K562 (cell line): Measurements from ENCODE around the gene SPCS2. TPM values are rescaled to one million over a fixed set of nuclear protein-coding genes. Genes with fewer than 3 reads are reported as not detected.

Experiments used
- ATAC-seq: fragments of 200-7000 bp; cut with Tn5 transposase; 3 replicates; pipeline ENCODE4 v1.9.1; 2020; ENCODE audit warnings: moderate library complexity
- BruUV-seq: library from RNA; stranded (reverse); fragments of 400-500 nt; replicated peaks from 2 replicates; lab custom pipeline; 2021; lab: Mats Ljungman, UMichigan
- CTCF ChIA-PET: fragments of 300-600 bp; formaldehyde crosslinking; extraction: SDS; loops from one replicate; lab custom pipeline; 2021; ENCODE audit warnings: low intra/inter-chr PET ratio; lab: Yijun Ruan, JAX
- POLR2A ChIA-PET: fragments of 300-600, 350-650 bp; sonication (Branson Sonifier 250); formaldehyde crosslinking; extraction: SDS; loops from one replicate; lab custom pipeline; 2021; ENCODE audit warnings: antibody characterized with exemption, inconsistent platforms; lab: Yijun Ruan, JAX
- DNase-seq, 4 experiments: peaks; one replicate each; pipeline versions ENCODE4 v3.0.0 to v3.0.0-alpha.2; 2011 to 2018; ENCODE audit warnings: low spot score in 3 of 4, mixed read lengths in 3 of 4; ENCODE audit errors: extremely low read depth in 1 of 4
- FAIRE-seq: peaks from 2 replicates; lab custom pipeline; 2011; peaks lifted over from hg19 to GRCh38; lab: Jason Lieb, UNC
- H2AFZ ChIP-seq: 2 replicates; pipeline ENCODE4 v1.6.0; 2011; ENCODE audit warnings: low read depth, low read length, control low read depth, inconsistent platforms
- H3K27ac ChIP-seq: fragments of 200-600 bp; 3 replicates; pipeline ENCODE4 v1.8.0; 2011; ENCODE audit warnings: low read depth, mild to moderate bottlenecking, control low read depth, inconsistent platforms, low read length, moderate library complexity, mixed read lengths; ENCODE audit errors: extremely low read depth
- H3K27me3 ChIP-seq, 2 experiments: fragments of 300-600 bp in 1 of 2; 2 replicates in 1 of 2; 3 replicates in 1 of 2; pipeline versions ENCODE4 v1.6.0 to v1.8.0; 2011; ENCODE audit warnings: inconsistent platforms in 2 of 2, low read length in 2 of 2, mild to moderate bottlenecking in 1 of 2, mixed read lengths in 1 of 2, moderate library complexity in 1 of 2; ENCODE audit not compliant: control insufficient read depth in 2 of 2, insufficient read depth in 2 of 2
- H3K36me3 ChIP-seq: fragments of 300-600 bp; 3 replicates; pipeline ENCODE4 v1.8.0; 2011; ENCODE audit warnings: mild to moderate bottlenecking, low read length, inconsistent platforms; ENCODE audit not compliant: control insufficient read depth, insufficient read depth
- H3K4me1 ChIP-seq, 2 experiments: fragments of 200-600 bp in 1 of 2; replicated peaks in 1 of 2; 2 replicates in 1 of 2; 3 replicates in 1 of 2; pipeline versions ENCODE4 v1.5.1 to v1.8.0; 2011; ENCODE audit warnings: inconsistent platforms in 2 of 2, low read length in 2 of 2, mild to moderate bottlenecking in 1 of 2, mixed read lengths in 1 of 2, moderate library complexity in 1 of 2; ENCODE audit not compliant: control insufficient read depth in 2 of 2, insufficient read depth in 2 of 2
- H3K4me2 ChIP-seq: 2 replicates; pipeline ENCODE4 v1.6.1; 2011; ENCODE audit warnings: low read length, control low read depth, inconsistent platforms, mixed read lengths; ENCODE audit not compliant: insufficient read depth
- H3K4me3 ChIP-seq: fragments of 200-600 bp; sonication (generic), shearing (Covaris generic); 2 replicates; pipeline ENCODE4 v1.5.1; 2016; ENCODE audit warnings: control low read depth, inconsistent platforms
- H3K79me2 ChIP-seq: fragments of 200-600 bp; 3 replicates; pipeline ENCODE4 v1.8.0; 2011; ENCODE audit warnings: low read length, inconsistent platforms; ENCODE audit not compliant: control insufficient read depth, insufficient read depth
- H3K9ac ChIP-seq, 2 experiments: 2 replicates each; pipeline versions ENCODE4 v1.6.0 to v1.6.1; 2011; ENCODE audit warnings: low read depth in 2 of 2, low read length in 2 of 2, control low read depth in 1 of 2, inconsistent platforms in 1 of 2, mild to moderate bottlenecking in 1 of 2, mixed read lengths in 1 of 2; ENCODE audit not compliant: insufficient read depth in 1 of 2
- H3K9me1 ChIP-seq: one replicate; pipeline ENCODE4 v1.6.0; 2011; ENCODE audit warnings: inconsistent platforms, mild to moderate bottlenecking, low read length, moderate library complexity; ENCODE audit not compliant: control insufficient read depth, insufficient read depth
- H3K9me3 ChIP-seq: replicated peaks from 2 replicates; pipeline ENCODE4 v1.5.1; 2011; ENCODE audit warnings: low read depth, low read length, inconsistent platforms; ENCODE audit not compliant: control insufficient read depth, insufficient read depth
- H4K20me1 ChIP-seq: replicated peaks from 2 replicates; pipeline ENCODE4 v1.6.1; 2011; ENCODE audit warnings: low read length, inconsistent platforms, mixed read lengths; ENCODE audit not compliant: control insufficient read depth, insufficient read depth
- BRCA1 ChIP-seq, 2 experiments: fragments of 450-650 bp in 1 of 2; sonication (generic) in 1 of 2; formaldehyde crosslinking in 1 of 2; IDR thresholded peaks; 2 replicates each; pipeline versions ENCODE4 v1.5.0 to v1.6.1; 2017 to 2020; ENCODE audit warnings: mild to moderate bottlenecking in 1 of 2, missing genetic modification reagents in 1 of 2
- CBFA2T2 ChIP-seq: fragments of 450-650 bp; conservative IDR thresholded peaks from 2 replicates; pipeline ENCODE4 v1.6.1; 2017; ENCODE audit warnings: mild to moderate bottlenecking
- CBFA2T3 ChIP-seq: fragments of 450-650 bp; IDR thresholded peaks from 2 replicates; pipeline ENCODE4 v1.6.1; 2017
- DMBX1 ChIP-seq: fragments of 250-450 bp; sonication (Bioruptor Pico); IDR thresholded peaks from 2 replicates; pipeline ENCODE4 v1.8.0; 2022; ENCODE audit warnings: inconsistent platforms, mild to moderate bottlenecking, moderate library complexity, borderline replicate concordance
- HDAC6 ChIP-seq: IDR thresholded peaks from 2 replicates; pipeline ENCODE4 v1.6.1; 2012; ENCODE audit warnings: low read depth, mild to moderate bottlenecking, control low read depth, inconsistent platforms, low read length, moderate library complexity
- JUN ChIP-seq, 2 experiments: sonication (generic) in 1 of 2; formaldehyde crosslinking in 1 of 2; IDR thresholded peaks; 2 replicates each; pipeline versions ENCODE4 v1.6.1 to v1.8.0; 2012 to 2022; ENCODE audit warnings: borderline replicate concordance in 2 of 2, mild to moderate bottlenecking in 2 of 2, improper control_type of control experiment in 1 of 2, low read depth in 1 of 2, low read length in 1 of 2, missing genetic modification reagents in 1 of 2
- MAFG ChIP-seq: fragments of 450-650 bp; conservative IDR thresholded peaks from 2 replicates; pipeline ENCODE4 v1.6.1; 2016; ENCODE audit warnings: missing genetic modification characterization, missing compliant biosample characterization
- MNT ChIP-seq, 2 experiments: fragments of 450-650 bp; conservative IDR thresholded peaks; 2 replicates each; pipeline ENCODE4 v1.6.1; 2017; ENCODE audit warnings: mild to moderate bottlenecking in 2 of 2, moderate library complexity in 2 of 2
- PHF20 ChIP-seq: fragments of 450-650 bp; IDR thresholded peaks from 2 replicates; pipeline ENCODE4 v1.6.1; 2018; ENCODE audit not compliant: partially characterized antibody
- PKNOX1 ChIP-seq: fragments of 450-650 bp; IDR thresholded peaks from 2 replicates; pipeline ENCODE4 v1.6.1; 2016
- RB1 ChIP-seq: fragments of 450-650 bp; IDR thresholded peaks from 2 replicates; pipeline ENCODE4 v1.6.1; 2017; ENCODE audit warnings: low read depth, mild to moderate bottlenecking
- SAFB ChIP-seq: fragments of 200-400 bp; formaldehyde crosslinking; IDR thresholded peaks from 2 replicates; pipeline ENCODE4 v1.6.1; 2017; ENCODE audit warnings: low read depth, low read length, borderline replicate concordance
- ZNF316 ChIP-seq: fragments of 450-650 bp; IDR thresholded peaks from 2 replicates; pipeline ENCODE4 v1.6.1; 2016
- WGBS: fragments of 100-300 bp; shearing (Covaris generic); methylation state at CpG from one replicate; pipeline ENCODE4 v1.1.6; 2016; ENCODE audit warnings: low coverage, mixed read lengths; ENCODE audit not compliant: insufficient coverage; ENCODE audit errors: missing lambda C conversion rate; 5-methylcytosine and 5-hydroxymethylcytosine counted together
- in situ Hi-C: fragments of 300-500 bp; cut with MboI; formaldehyde crosslinking; loops from 4 replicates; pipeline ENCODE4 v1.15.0; 2018; ENCODE audit warnings: inconsistent platforms, mixed read lengths
- intact Hi-C: fragments of 100-400 bp; cut with micrococcal nuclease; formaldehyde crosslinking; loops from 2 replicates; pipeline ENCODE4 v1.14.2; 2022
- polyA plus RNA-seq, 8 experiments: library from polyadenylated mRNA; depleted of rRNA in 4 of 8; stranded (reverse) in 5 of 8; unstranded in 3 of 8; fragments of >200 nt; fragmentation: Nextera tagmentation in 2 of 8; fragmentation: Illumina TruSeq in 1 of 8; extraction: Ambion mirVana in 2 of 8; extraction: Trizol in 1 of 8; gene quantifications; 2 replicates each; pipeline versions ENCODE4 v1.2.1 to v1.2.3, GENCODE V29; 2011 to 2014; ENCODE audit warnings: inconsistent platforms in 1 of 8, missing spikeins in 1 of 8
- total RNA-seq, 7 experiments: library from RNA; depleted of rRNA in 6 of 7; stranded (reverse); fragments of >200 nt in 6 of 7; fragmentation: Illumina TruSeq in 2 of 7; extraction: Trizol in 2 of 7; gene quantifications; 2 replicates each; pipeline versions ENCODE4 v1.2.1 to v1.2.3, GENCODE V29; 2011 to 2021; ENCODE audit warnings: low replicate concordance in 1 of 7

Gene SPCS2
- total and polyA plus RNA-seq, 9 of the 15 experiments (the other 6 are each of a cell fraction or from before 2014, with no cell fraction given), result 38.2 to 458 (median 193) TPM

- Histone ChIP-seq H3K4me2 (no peak overlapping the region), H3K27me3 (no peaks in the 10 kb centered on the region), H3K9ac (no peak overlapping the region), H4K20me1 (peaks cover 3% of the 10 kb centered on the region; the same call in 1 of the 2 replicates)
- ChIA-PET CTCF (no interaction called here), POLR2A (interaction anchor here (0.6 to 2.0 kb wide), 6 partner anchors 9 to 301 kb away, joined by 3 to 9 read pairs (median 4); no protein-coding TSS in a partner anchor)
- in situ Hi-C loops, result loop anchor here (5.0 kb wide), 1 partner anchor 1319 kb away; no protein-coding TSS in a partner anchor
- TF ChIP-seq CBFA2T2 (0 out of 2 replicates have a peak, but pooled peaks have one; percentile 29), CBFA2T3 (peak; percentile 51; the same call in 1 of the 2 replicates), BRCA1 (IDR thresholded peaks at IDR 0.05) (no peak), BRCA1 (CRISPR knock-in tag; IDR thresholded peaks at IDR 0.05) (no peak), JUN (IDR thresholded peaks at IDR 0.05; ENCODE audit: borderline replicate concordance, low read depth, low read length) (no peak), JUN (CRISPR knock-in tag; IDR thresholded peaks at IDR 0.05; ENCODE audit: borderline replicate concordance) (no peak)
- TF ChIP-seq, all 486 proteins: peak for 2
- no TSS peak for BruUV-seq
- Histone ChIP-seq H3K79me2 (no peaks in the 10 kb centered on the region), H3K9me3 (no peaks in the 10 kb centered on the region), H3K4me1 (peaks cover 0 to 24% of the 10 kb centered on the region in 2 experiments; a peak in 2 of 5 replicates), H3K4me3 (no peak overlapping the region), H3K27ac (no peak overlapping the region), H3K9me1 (no peaks in the 10 kb centered on the region), H2AFZ (no peak overlapping the region), H3K36me3 (peaks cover 62% of the 10 kb centered on the region)
- DNase-seq (no peak), ATAC-seq (0 out of 3 replicates have a peak, but pooled peaks have one; percentile 24), FAIRE-seq (no peak)
- intact Hi-C loops, result no loop called here
- 40% methylated on average over 2 of the region's 2 CpGs for WGBS
These were observed 62.3 kb downstream of the SPCS2 start for GRCh38 chr11:75011357-75011756.

- CTCF ChIA-PET, result no interaction called here
- peaks cover 57% of the 10 kb centered on the region; the same call in 2 of the 3 replicates for H3K36me3 ChIP-seq
- no peak for TF ChIP-seq DMBX1 (CRISPR knock-in tag)
- TF ChIP-seq PHF20, result no peak
- TF ChIP-seq SAFB, result no peak
- TF ChIP-seq RB1, result no peak
- TF ChIP-seq MNT (conservative IDR thresholded peaks at IDR 0.05), result no peak
- peak; percentile 32; the same call in 1 of the 2 replicates for TF ChIP-seq MAFG (tag)
- peak; percentile 71 for TF ChIP-seq PKNOX1
- TF ChIP-seq HDAC6, result no peak
- peak; percentile 48 for TF ChIP-seq ZNF316
These were observed 62.8 kb downstream of the SPCS2 start for GRCh38 chr11:75011872-75012271.

More at GRCh38 chr11:75011872-75012271, 62.8 kb downstream of the SPCS2 start:
- intact Hi-C loops (no loop called here), in situ Hi-C loops (loop anchor here (5.0 kb wide), 1 partner anchor 1320 kb away; no protein-coding TSS in a partner anchor)
- Histone ChIP-seq H2AFZ (no peak overlapping the region), H3K79me2 (no peaks in the 10 kb centered on the region), H3K4me3 (no peak overlapping the region), H3K4me1 (peaks cover 0 to 24% of the 10 kb centered on the region in 2 experiments; a peak in 2 of 5 replicates), H3K9me3 (no peaks in the 10 kb centered on the region), H3K9ac (no peak overlapping the region), H3K9me1 (no peaks in the 10 kb centered on the region), H3K4me2 (no peak overlapping the region), H3K27me3 (no peaks in the 10 kb centered on the region), H4K20me1 (peaks cover 3% of the 10 kb centered on the region; the same call in 1 of the 2 replicates), H3K27ac (no peak overlapping the region)
- no peak for FAIRE-seq
- no peak for ATAC-seq
- 82% methylated on average over 6 of the region's 6 CpGs for WGBS
- BruUV-seq, result no TSS peak
- DNase-seq, result no peak
- POLR2A ChIA-PET, result interaction anchor here (0.6 to 2.0 kb wide), 5 partner anchors 10 to 302 kb away, joined by 3 to 9 read pairs (median 4); no protein-coding TSS in a partner anchor
